Naive B cell (primary cell): ENCODE results near the gene TMEM117. TPM values are rescaled to one million over a fixed set of nuclear protein-coding genes. Genes with fewer than 3 reads are reported as not detected.
A peak's percentile ranks its signal among the peaks of the same experiment; 100 is the strongest.
"Not testable (repeated sequence)": the region's sequence is repeated elsewhere in the genome, so short reads cannot be mapped to it uniquely, and the experiment has no call there.

Experiments
- ATAC-seq, 2 donors: fragments of 150-1000 bp; cut with Tn5 transposase; 2 replicates each; pipeline ENCODE4 v1.10.0; 2021; ENCODE audit warnings: low read depth in 2 of 2, mild to moderate bottlenecking in 2 of 2, moderate library complexity in 2 of 2
- DNase-seq: peaks from one replicate; pipeline ENCODE4 v3.0.0; 2022
- H3K27ac Mint-ChIP-seq, 6 donors: one replicate each; pipeline ENCODE4 v1.8.0; 2020 to 2022; ENCODE audit warnings: mild to moderate bottlenecking in 6 of 6, mixed read lengths in 6 of 6, moderate library complexity in 5 of 6, inconsistent platforms in 2 of 6
- H3K27me3 Mint-ChIP-seq, 3 donors: one replicate each; pipeline ENCODE4 v1.8.0; 2021 to 2022; ENCODE audit warnings: mixed read lengths in 3 of 3, mild to moderate bottlenecking in 1 of 3
- H3K36me3 Mint-ChIP-seq, 2 donors: one replicate each; pipeline ENCODE4 v1.8.0; 2020 to 2022; ENCODE audit warnings: mixed read lengths in 2 of 2, inconsistent platforms in 1 of 2, mild to moderate bottlenecking in 1 of 2
- H3K4me1 Mint-ChIP-seq, 3 donors: one replicate each; pipeline ENCODE4 v1.8.0; 2020 to 2022; ENCODE audit warnings: mixed read lengths in 3 of 3, inconsistent platforms in 1 of 3, mild to moderate bottlenecking in 1 of 3, moderate library complexity in 1 of 3
- H3K4me3 Mint-ChIP-seq, 8 donors: one replicate each; pipeline ENCODE4 v1.8.0; 2020 to 2022; ENCODE audit warnings: mild to moderate bottlenecking in 8 of 8, mixed read lengths in 8 of 8, moderate library complexity in 8 of 8, inconsistent platforms in 2 of 8
- H3K9me3 Mint-ChIP-seq, 7 donors: one replicate each; pipeline ENCODE4 v1.8.0; 2020 to 2022; ENCODE audit warnings: mixed read lengths in 7 of 7, mild to moderate bottlenecking in 5 of 7, inconsistent platforms in 2 of 7, moderate library complexity in 1 of 7
- polyA plus RNA-seq, 6 donors: library from polyadenylated mRNA; unstranded; fragments of 300-500 nt; fragmentation: Illumina TruSeq; gene quantifications; one replicate each; pipeline ENCODE4 v1.2.3, GENCODE V29; 2021; ENCODE audit warnings: low read depth in 6 of 6

Gene TMEM117
- polyA plus RNA-seq, 6 donors from 2014 or later: 5.2 to 9.8 (median 5.3) TPM

DNA sequence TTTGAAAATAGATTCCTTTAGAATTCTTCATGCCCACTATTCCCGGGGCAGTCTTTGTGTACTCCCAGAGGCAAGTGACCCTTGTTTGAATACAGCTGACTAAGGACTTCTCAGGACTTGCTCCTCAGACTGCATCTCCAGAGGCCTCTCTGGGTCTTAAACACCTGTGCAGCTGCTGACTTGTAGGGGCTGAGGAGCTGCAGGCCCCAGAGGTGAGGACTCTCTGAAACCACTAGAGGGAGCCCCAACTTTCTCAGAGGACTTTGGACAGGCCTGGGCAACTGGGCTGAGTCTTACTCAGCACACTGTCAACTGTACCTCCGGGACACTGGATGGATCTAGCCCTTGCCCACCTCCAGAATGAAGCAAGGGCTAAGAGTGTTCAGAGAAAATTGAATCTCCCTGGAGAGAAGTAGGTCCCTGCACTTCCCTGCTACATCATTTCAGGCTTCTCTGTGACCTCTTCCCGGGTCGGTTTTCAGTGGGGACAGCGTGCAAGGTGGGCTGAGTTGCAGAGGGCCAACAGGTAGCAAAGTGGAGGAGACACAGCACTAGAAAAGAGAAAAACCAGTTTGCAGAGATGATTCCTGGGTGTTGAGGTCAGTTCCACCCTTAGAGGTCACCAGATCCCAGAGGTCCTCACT is 164.6 kb downstream of the TMEM117 start:
- H3K27ac Mint-ChIP-seq: no peak overlapping the region
- peak; percentile 34 to 40 for ATAC-seq

GRCh38 chr12:44002607-44003006 is 166.7 kb downstream of the TMEM117 start:
- H3K4me3 Mint-ChIP-seq: no peak overlapping the region
- peaks cover 13 to 31% of the 10 kb centered on the region in 2 donors for H3K36me3 Mint-ChIP-seq
- H3K27me3 Mint-ChIP-seq: no peaks in the 10 kb centered on the region
- H3K4me1 Mint-ChIP-seq: peaks cover 0 to 3% (median 2%) of the 10 kb centered on the region in 3 donors
- H3K9me3 Mint-ChIP-seq: peaks cover under 1 to 5% (median 2%) of the 10 kb centered on the region in 7 donors
- DNase-seq: no peak
- no peak for ATAC-seq
- no peak overlapping the region for H3K27ac Mint-ChIP-seq

More for the DNA sequence above, 164.6 kb downstream of the TMEM117 start:
- H3K9me3 Mint-ChIP-seq: peaks cover 0 to 3% (median 0%) of the 10 kb centered on the region in 7 donors
- peaks cover 10 to 30% of the 10 kb centered on the region in 2 donors for H3K36me3 Mint-ChIP-seq
- no peak overlapping the region for H3K4me3 Mint-ChIP-seq
- H3K4me1 Mint-ChIP-seq: peaks cover 0 to 3% (median 2%) of the 10 kb centered on the region in 3 donors
- DNase-seq: no peak
- H3K27me3 Mint-ChIP-seq: no peaks in the 10 kb centered on the region

- no peak for DNase-seq
- no peak overlapping the region for H3K27ac Mint-ChIP-seq
Observed at GRCh38 chr12:44003721-44004120, 167.8 kb downstream of the TMEM117 start.

GRCh38 chr12:44015333-44015941 is 179.6 kb downstream of the TMEM117 start:
- peak; percentile 14 for DNase-seq
- Mint-ChIP-seq H3K9me3 (no peaks in the 10 kb centered on the region), H3K4me3 (no peak overlapping the region), H3K27ac (no peak overlapping the region), H3K27me3 (no peaks in the 10 kb centered on the region), H3K4me1 (no peaks in the 10 kb centered on the region), H3K36me3 (peaks cover 1 to 7% of the 10 kb centered on the region in 2 donors)
- peak in 1 of 2 donors; percentile 40 for ATAC-seq

More at GRCh38 chr12:44003721-44004120, 167.8 kb downstream of the TMEM117 start:
- ATAC-seq: no peak
- Mint-ChIP-seq H3K9me3 (peaks cover 4 to 15% (median 12%) of the 10 kb centered on the region in 7 donors), H3K4me1 (peaks cover 0 to 3% (median 2%) of the 10 kb centered on the region in 3 donors), H3K4me3 (no peak overlapping the region), H3K36me3 (peaks cover 24 to 42% of the 10 kb centered on the region in 2 donors), H3K27me3 (no peaks in the 10 kb centered on the region)

GRCh38 chr12:44017216-44017615 is 181.3 kb downstream of the TMEM117 start:
- DNase-seq (no peak), ATAC-seq (no peak)
- Mint-ChIP-seq H3K4me1 (peaks cover 0 to 9% (median 0%) of the 10 kb centered on the region in 3 donors), H3K27ac (no peak overlapping the region), H3K4me3 (no peak overlapping the region), H3K27me3 (no peaks in the 10 kb centered on the region), H3K36me3 (peaks cover 2 to 7% of the 10 kb centered on the region in 2 donors), H3K9me3 (peaks cover 0 to 1% (median 0%) of the 10 kb centered on the region in 7 donors)

DNA sequence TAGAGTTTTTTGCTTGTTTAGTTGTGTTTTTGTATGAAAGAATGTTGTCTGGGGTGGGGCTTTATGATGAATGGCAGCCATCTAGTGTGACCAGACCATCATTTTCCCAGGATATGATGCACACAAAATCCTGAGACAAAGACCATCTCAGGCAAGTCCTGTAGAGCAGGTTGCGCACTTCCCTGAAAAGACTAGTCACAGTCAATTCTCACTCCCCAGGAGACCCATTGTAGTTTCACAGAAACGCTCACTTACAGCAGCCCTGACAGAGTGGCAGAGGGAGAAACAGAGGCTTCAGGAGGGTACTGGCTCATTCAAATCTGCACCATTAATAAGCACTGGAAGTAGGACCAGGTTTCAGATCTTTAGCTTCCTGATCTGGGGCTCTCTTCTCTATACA is 183.2 kb downstream of the TMEM117 start:
- Mint-ChIP-seq H3K4me1 (peaks cover 0 to 9% (median 0%) of the 10 kb centered on the region in 3 donors), H3K36me3 (peaks cover 8 to 14% of the 10 kb centered on the region in 2 donors), H3K4me3 (no peak overlapping the region), H3K27me3 (no peaks in the 10 kb centered on the region), H3K9me3 (peaks cover 0 to 8% (median 5%) of the 10 kb centered on the region in 7 donors), H3K27ac (no peak overlapping the region)
- ATAC-seq (no peak), DNase-seq (no peak)

GRCh38 chr12:44020555-44020954 is 184.7 kb downstream of the TMEM117 start:
- ATAC-seq (no peak), DNase-seq (no peak)
- H3K27me3 Mint-ChIP-seq: no peaks in the 10 kb centered on the region
- H3K4me3 Mint-ChIP-seq: no peak overlapping the region
- peaks cover 0 to 8% (median 5%) of the 10 kb centered on the region in 7 donors for H3K9me3 Mint-ChIP-seq
- peaks cover 8 to 14% of the 10 kb centered on the region in 2 donors for H3K36me3 Mint-ChIP-seq
- H3K4me1 Mint-ChIP-seq: peaks cover 0 to 9% (median 0%) of the 10 kb centered on the region in 3 donors
- H3K27ac Mint-ChIP-seq: no peak overlapping the region

- H3K27me3 Mint-ChIP-seq: no peaks in the 10 kb centered on the region
- peak overlapping the region in 1 of 8 donors; percentile 3 for H3K4me3 Mint-ChIP-seq
- peaks cover 0 to 9% (median 0%) of the 10 kb centered on the region in 3 donors for H3K4me1 Mint-ChIP-seq
- peaks cover 0 to 8% (median 5%) of the 10 kb centered on the region in 7 donors for H3K9me3 Mint-ChIP-seq
- H3K27ac Mint-ChIP-seq: no peak overlapping the region
- DNase-seq (no peak), ATAC-seq (no peak)
- peaks cover 8 to 14% of the 10 kb centered on the region in 2 donors for H3K36me3 Mint-ChIP-seq
Observed at GRCh38 chr12:44021471-44021971, 185.6 kb downstream of the TMEM117 start.

DNA sequence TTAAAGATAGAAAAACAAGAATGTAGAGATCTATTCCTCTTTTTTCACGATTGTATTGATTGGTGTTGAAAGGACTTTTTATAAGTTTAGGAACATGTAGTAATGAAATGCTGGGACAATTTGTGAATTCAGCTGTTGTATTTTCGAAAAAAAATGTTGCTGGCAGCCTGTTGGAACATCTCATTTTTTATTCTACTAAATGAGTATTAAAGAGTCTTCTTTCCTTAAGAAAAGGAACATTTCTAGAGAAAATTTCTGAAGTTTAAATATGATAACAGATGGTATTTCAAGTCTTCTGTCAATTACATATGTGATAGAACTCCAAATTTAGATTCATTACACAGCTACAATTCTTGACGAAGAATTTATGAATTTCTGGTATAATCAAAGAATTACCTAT is 189.6 kb downstream of the TMEM117 start:
- H3K4me3 Mint-ChIP-seq: no peak overlapping the region

DNA sequence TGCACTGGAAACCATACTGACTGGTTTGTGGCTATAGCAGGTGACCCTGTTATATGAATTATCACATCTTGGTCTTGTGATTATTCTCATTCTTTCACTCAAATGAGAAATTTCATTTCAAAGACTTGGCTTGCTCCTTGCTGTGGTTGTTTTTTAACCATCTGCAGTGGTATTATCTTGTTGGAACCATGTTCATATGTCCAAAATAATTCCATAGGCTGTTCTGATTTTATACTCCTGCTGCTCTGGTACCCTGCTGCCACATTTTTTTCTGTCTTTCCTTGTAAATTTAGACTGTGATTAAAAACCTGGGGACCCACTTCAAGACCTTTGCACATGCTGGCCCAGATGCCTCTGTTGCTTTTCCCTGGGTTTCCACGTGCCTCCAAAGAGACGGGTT is 190.2 kb downstream of the TMEM117 start:
- no peak overlapping the region for H3K4me3 Mint-ChIP-seq
- DNase-seq: no peak
- no peaks in the 10 kb centered on the region for H3K27me3 Mint-ChIP-seq
- no peak for ATAC-seq
- peaks cover 5 to 23% (median 14%) of the 10 kb centered on the region in 7 donors for H3K9me3 Mint-ChIP-seq
- no peak overlapping the region for H3K27ac Mint-ChIP-seq
- H3K36me3 Mint-ChIP-seq: peaks cover 8 to 13% of the 10 kb centered on the region in 2 donors
- peaks cover 0 to 6% (median 0%) of the 10 kb centered on the region in 3 donors for H3K4me1 Mint-ChIP-seq

More for the DNA sequence above, 189.6 kb downstream of the TMEM117 start:
- Mint-ChIP-seq H3K4me1 (peaks cover 0 to 9% (median 0%) of the 10 kb centered on the region in 3 donors), H3K27ac (no peak overlapping the region), H3K36me3 (peaks cover 8 to 13% of the 10 kb centered on the region in 2 donors), H3K9me3 (peaks cover 5 to 22% (median 12%) of the 10 kb centered on the region in 7 donors), H3K27me3 (no peaks in the 10 kb centered on the region)
- DNase-seq (no peak), ATAC-seq (no peak)

DNA sequence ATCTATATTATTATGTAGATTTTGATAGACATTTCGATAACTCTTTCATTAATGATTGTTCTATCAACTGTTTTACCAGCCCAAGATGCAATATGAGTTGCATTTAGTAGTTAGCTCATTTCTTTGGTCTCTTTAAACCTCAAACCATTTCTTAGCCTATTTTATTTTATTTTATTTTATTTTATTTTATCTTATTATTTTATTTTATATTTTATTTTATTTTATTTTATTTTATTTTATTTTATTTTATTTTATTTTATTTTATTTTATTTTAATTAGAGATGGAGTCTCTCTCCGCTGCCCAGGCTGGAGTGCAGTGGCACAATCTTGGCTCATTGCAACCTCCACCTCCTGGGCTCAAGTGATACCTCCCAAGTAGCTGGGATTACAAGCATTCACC is 191.0 kb downstream of the TMEM117 start:
- not testable (repeated sequence) for DNase-seq, H3K4me3 Mint-ChIP-seq, ATAC-seq, H3K27me3 Mint-ChIP-seq, H3K4me1 Mint-ChIP-seq, H3K27ac Mint-ChIP-seq
- Mint-ChIP-seq H3K9me3 (peaks cover 5 to 27% (median 14%) of the 10 kb centered on the region in 7 donors), H3K36me3 (peaks cover 8 to 13% of the 10 kb centered on the region in 2 donors)

DNA sequence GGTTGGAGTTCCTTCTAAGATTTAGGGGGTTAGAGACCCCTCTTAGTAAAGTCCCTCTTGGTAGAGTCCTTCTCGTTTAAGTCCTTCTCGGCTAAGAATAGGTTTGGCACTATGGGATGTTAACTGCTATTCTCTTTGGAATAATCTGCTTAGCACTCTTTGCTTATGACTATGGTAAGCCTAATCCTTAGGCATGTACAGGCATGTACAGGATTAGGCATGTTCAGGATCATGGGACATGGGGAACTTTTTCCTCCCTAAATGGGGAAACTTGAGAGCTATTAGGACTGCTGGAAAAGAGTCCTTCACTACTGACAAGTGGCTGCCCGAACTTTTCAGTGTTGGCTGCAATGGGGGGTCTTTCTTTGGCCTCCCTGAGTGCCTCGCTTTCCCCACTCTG is 193.3 kb downstream of the TMEM117 start:
- Mint-ChIP-seq H3K9me3 (peaks cover 0 to 21% (median 12%) of the 10 kb centered on the region in 7 donors), H3K4me3 (no peak overlapping the region), H3K27me3 (no peaks in the 10 kb centered on the region), H3K4me1 (no peaks in the 10 kb centered on the region), H3K36me3 (peaks cover 0 to 5% of the 10 kb centered on the region in 2 donors), H3K27ac (no peak overlapping the region)
- DNase-seq (no peak), ATAC-seq (no peak)

GRCh38 chr12:44031472-44032185 is 195.7 kb downstream of the TMEM117 start:
- H3K36me3 Mint-ChIP-seq: peaks cover 0 to 5% of the 10 kb centered on the region in 2 donors
- no peaks in the 10 kb centered on the region for H3K4me1 Mint-ChIP-seq
- H3K4me3 Mint-ChIP-seq: no peak overlapping the region
- no peak overlapping the region for H3K27ac Mint-ChIP-seq
- H3K27me3 Mint-ChIP-seq: no peaks in the 10 kb centered on the region
- H3K9me3 Mint-ChIP-seq: peaks cover 0 to 21% (median 12%) of the 10 kb centered on the region in 7 donors
- no peak for ATAC-seq
- no peak for DNase-seq
